Daoy (cell line): ENCODE data around the gene TMEM212. TPM values are rescaled to one million over a fixed set of nuclear protein-coding genes. Genes with fewer than 3 reads are reported as not detected.

ENCODE experiments used
- DNase-seq: peaks from one replicate; pipeline ENCODE4 v3.0.0-alpha.2; 2015; ENCODE audit warnings: low read depth
- total RNA-seq: library from RNA; depleted of rRNA; stranded (reverse); fragments of >200 nt; shearing (Covaris generic); gene quantifications from 2 replicates; pipeline ENCODE4 v1.2.3, GENCODE V29; 2014; rRNA removed

Gene TMEM212
- not detected in 2 replicates for total RNA-seq

GRCh38 chr3:171842864-171843518 is at the start of gene TMEM212:
TMEM212 (plus strand) TSS chr3:171843349; CDS start chr3:171843384, 35 bp downstream.
- peak; percentile 60 for DNase-seq

- DNase-seq: no peak
Measured at GRCh38 chr3:171796625-171797264, 46.4 kb upstream of the TMEM212 start.

- DNase-seq: no peak
Measured at GRCh38 chr3:171797265-171797679, 45.9 kb upstream of the TMEM212 start.

GRCh38 chr3:171797873-171798272 is 45.3 kb upstream of the TMEM212 start:
- no peak for DNase-seq

GRCh38 chr3:171799501-171799900 is 43.6 kb upstream of the TMEM212 start:
- DNase-seq: no peak

- peak; percentile 82 for DNase-seq
Measured at GRCh38 chr3:171801738-171802589, 41.2 kb upstream of the TMEM212 start.

GRCh38 chr3:171802590-171802956 is 40.6 kb upstream of the TMEM212 start:
- no peak for DNase-seq

- no peak for DNase-seq
Measured at GRCh38 chr3:171803044-171803443, 40.1 kb upstream of the TMEM212 start.

- no peak for DNase-seq
Measured at GRCh38 chr3:171804618-171805389, 38.3 kb upstream of the TMEM212 start.

GRCh38 chr3:171805687-171806086 is 37.5 kb upstream of the TMEM212 start:
- DNase-seq: no peak

- DNase-seq: no peak
Measured at GRCh38 chr3:171806200-171807128, 36.7 kb upstream of the TMEM212 start.

GRCh38 chr3:171807129-171807675 is 35.9 kb upstream of the TMEM212 start:
- no peak for DNase-seq

GRCh38 chr3:171807806-171808205 is 35.3 kb upstream of the TMEM212 start:
- DNase-seq: no peak

GRCh38 chr3:171809611-171809860 is 33.6 kb upstream of the TMEM212 start:
- no peak for DNase-seq

- peak; percentile 93 for DNase-seq
Measured at GRCh38 chr3:171809861-171810628, 33.1 kb upstream of the TMEM212 start, which contains the start of gene PLD1. PLD1 (minus strand) TSS chr3:171810483; CDS start chr3:171738051, 72,432 bp downstream.

- DNase-seq: no peak
Measured at GRCh38 chr3:171810629-171811294, 32.4 kb upstream of the TMEM212 start.

GRCh38 chr3:171811295-171811912 is 31.7 kb upstream of the TMEM212 start:
- peak; percentile 81 for DNase-seq

- peak; percentile 77 for DNase-seq
Measured at GRCh38 chr3:171811913-171812335, 31.2 kb upstream of the TMEM212 start.

GRCh38 chr3:171812811-171813210 is 30.3 kb upstream of the TMEM212 start:
- no peak for DNase-seq
